ENCODE results near the gene TMEM44. TPM values are rescaled to one million over a fixed set of nuclear protein-coding genes. Genes with fewer than 3 reads are reported as not detected.

Gene TMEM44
- total RNA-seq, 4 donors from 2014 or later: 4.4 to 8.8 (median 7.4) TPM

- peak within 1 kb of the TSS; percentile 75 to 94 (median 88) for H3K27ac ChIP-seq
- peaks cover 0 to 25% of the 10 kb centered on the region in 2 donors for H3K36me3 ChIP-seq
- no peaks in the 10 kb centered on the region for H3K9me3 ChIP-seq
- TF ChIP-seq POLR2AphosphoS5 (IDR thresholded peaks at IDR 0.05) (peak; percentile 76), CTCF (IDR thresholded peaks at IDR 0.05) (no peak), EP300 (IDR thresholded peaks at IDR 0.05) (no peak), POLR2A (IDR thresholded peaks at IDR 0.05) (peak; percentile 21 to 51)
- H3K27me3 ChIP-seq: peaks cover 24% of the 10 kb centered on the region
- peak within 1 kb of the TSS; percentile 85 to 96 for H3K4me3 ChIP-seq
- ATAC-seq: peak; percentile 97
- 0 to 2% methylated on average over 25 to 49 of the region's 57 CpGs for WGBS, 2 donors (ENCODE audit: low coverage in 1 of 2)
- peaks cover 6 to 27% (median 7%) of the 10 kb centered on the region in 3 donors for H3K4me1 ChIP-seq
Measured at GRCh38 chr3:194671900-194672808, 38.9 kb upstream of the TMEM44 start, which contains the start of gene LSG1. TSS of gene LSG1 (minus strand) at chr3:194672191. CDS start at chr3:194672162, 29 bp downstream.

DNA sequence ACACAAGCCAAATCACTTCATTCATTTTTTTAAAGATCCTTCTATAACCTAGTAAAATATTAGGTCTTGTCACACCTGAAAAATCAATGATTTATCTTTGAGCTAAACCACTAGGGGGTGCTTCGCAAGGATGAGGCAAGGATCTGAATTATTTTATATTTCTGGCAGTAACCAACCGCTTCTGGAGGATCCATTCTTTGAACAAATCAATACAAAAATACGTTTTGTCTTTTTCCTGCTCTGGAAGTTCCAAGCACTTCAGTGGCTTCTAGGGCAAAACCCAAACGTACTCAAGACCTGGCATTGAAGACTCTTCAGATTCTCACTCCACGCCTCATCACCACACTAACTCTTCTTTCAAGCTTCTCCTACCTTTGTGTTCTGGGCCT, 38.3 kb upstream of the TMEM44 start:
- Histone ChIP-seq H3K36me3 (peaks cover 0 to 31% of the 10 kb centered on the region in 2 donors), H3K4me1 (peaks cover 6 to 27% (median 7%) of the 10 kb centered on the region in 3 donors), H3K27ac (peak overlapping the region; percentile 75 to 94 (median 88)), H3K27me3 (peaks cover 18% of the 10 kb centered on the region), H3K9me3 (no peaks in the 10 kb centered on the region), H3K4me3 (peak overlapping the region; percentile 85 to 96)
- ATAC-seq: no peak
- TF ChIP-seq EP300 (IDR thresholded peaks at IDR 0.05): no peak
- peak; percentile 17 to 54 (median 42) for TF ChIP-seq CTCF (IDR thresholded peaks at IDR 0.05)
- 0% methylated on average over 5 of the region's 5 CpGs; no CpG with 5 or more reads in 1 of the 2 donors for WGBS, 2 donors (ENCODE audit: low coverage in 1 of 2)

DNA sequence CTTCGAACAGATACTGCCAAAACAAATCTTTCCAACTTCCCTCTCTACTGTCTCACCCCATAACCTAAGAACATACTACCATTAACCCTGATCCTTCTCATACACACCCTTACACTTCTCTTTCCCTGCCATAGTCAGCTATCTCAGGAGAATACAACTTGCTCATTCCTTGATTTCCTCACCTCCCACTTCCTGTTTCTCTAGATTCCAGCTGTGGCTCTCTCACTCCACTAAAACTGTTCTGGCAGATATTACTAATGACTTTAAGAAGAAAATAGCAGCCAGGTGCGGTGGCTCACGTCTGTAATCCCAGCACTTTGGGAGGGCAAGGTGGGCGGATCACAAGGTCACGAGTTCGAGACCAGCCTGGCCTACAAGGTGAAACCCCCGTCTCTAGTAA, 34.1 kb upstream of the TMEM44 start:
- Histone ChIP-seq H3K36me3 (peaks cover 0 to 69% of the 10 kb centered on the region in 2 donors), H3K4me3 (no peak overlapping the region), H3K9me3 (no peaks in the 10 kb centered on the region), H3K4me1 (peaks cover 6 to 21% (median 7%) of the 10 kb centered on the region in 3 donors), H3K27ac (no peak overlapping the region), H3K27me3 (no peaks in the 10 kb centered on the region)
- TF ChIP-seq POLR2A (IDR thresholded peaks at IDR 0.05): no peak
- TF ChIP-seq POLR2AphosphoS5 (IDR thresholded peaks at IDR 0.05): no peak
- no peak for TF ChIP-seq CTCF (IDR thresholded peaks at IDR 0.05)
- TF ChIP-seq EP300 (IDR thresholded peaks at IDR 0.05): no peak
- no peak for ATAC-seq
- 59 to 74% methylated on average over 7 of the region's 7 CpGs for WGBS, 2 donors (ENCODE audit: low coverage in 1 of 2)

- Histone ChIP-seq H3K36me3 (peaks cover 0 to 91% of the 10 kb centered on the region in 2 donors), H3K27ac (no peak overlapping the region), H3K4me1 (peaks cover 0 to 3% (median 0%) of the 10 kb centered on the region in 3 donors), H3K4me3 (no peak overlapping the region), H3K27me3 (no peaks in the 10 kb centered on the region), H3K9me3 (no peaks in the 10 kb centered on the region)
- 88 to 93% methylated on average over 4 to 7 of the region's 7 CpGs for WGBS, 2 donors (ENCODE audit: low coverage in 1 of 2)
- no peak for ATAC-seq
- TF ChIP-seq POLR2A (IDR thresholded peaks at IDR 0.05): no peak
- no peak for TF ChIP-seq EP300 (IDR thresholded peaks at IDR 0.05)
- no peak for TF ChIP-seq CTCF (IDR thresholded peaks at IDR 0.05)
- TF ChIP-seq POLR2AphosphoS5 (IDR thresholded peaks at IDR 0.05): no peak
Measured at GRCh38 chr3:194664857-194665256, 31.6 kb upstream of the TMEM44 start.
